IMR-90 (cell line): ENCODE data around the gene AKIRIN2. TPM values are rescaled to one million over a fixed set of nuclear protein-coding genes. Genes with fewer than 3 reads are reported as not detected.

ENCODE experiments used
- ATAC-seq: fragments of 200-7000 bp; cut with Tn5 transposase; 2 replicates; pipeline ENCODE4 v1.9.1; 2020; ENCODE audit warnings: low read depth, mild to moderate bottlenecking, moderate library complexity
- BruUV-seq: library from RNA; stranded (reverse); fragments of 400-500 nt; replicated peaks from 2 replicates; lab custom pipeline; 2021; lab: Mats Ljungman, UMichigan
- CTCF ChIA-PET: fragments of 300-600 bp; formaldehyde crosslinking; extraction: SDS; loops from one replicate; lab custom pipeline; 2021; ENCODE audit warnings: antibody characterized with exemption; lab: Yijun Ruan, JAX
- POLR2A ChIA-PET: fragments of 300-600 bp; sonication (Branson Sonifier 250); formaldehyde crosslinking; loops from one replicate; lab custom pipeline; 2022; ENCODE audit warnings: antibody characterized with exemption; ENCODE audit not compliant: unreplicated experiment; lab: Charles Lee
- DNase-seq: peaks from one replicate; pipeline ENCODE4 v3.0.0; 2013
- H2AFZ ChIP-seq: replicated peaks from 2 replicates; pipeline ENCODE3; 2013; ENCODE audit warnings: low read length, mild to moderate bottlenecking; ENCODE audit not compliant: poor library complexity
- H2AK5ac ChIP-seq: 2 replicates; pipeline ENCODE4 v1.6.1; 2013; ENCODE audit warnings: low read depth, low read length, inconsistent platforms
- H2AK9ac ChIP-seq: replicated peaks from 2 replicates; pipeline ENCODE3; 2013; ENCODE audit warnings: mild to moderate bottlenecking, low read depth, low read length, moderate library complexity; ENCODE audit not compliant: poor library complexity
- H2BK120ac ChIP-seq: 2 replicates; pipeline ENCODE4 v1.6.1; 2013; ENCODE audit warnings: low read depth, low read length, inconsistent platforms
- H2BK15ac ChIP-seq: 3 replicates; pipeline ENCODE4 v1.6.1; 2013; ENCODE audit warnings: low read depth, low read length, inconsistent platforms
- H2BK20ac ChIP-seq: 2 replicates; pipeline ENCODE4 v1.6.1; 2013; ENCODE audit warnings: low read depth, mild to moderate bottlenecking, inconsistent platforms, low read length, moderate library complexity
- H2BK5ac ChIP-seq: 2 replicates; pipeline ENCODE4 v1.6.1; 2013; ENCODE audit warnings: mild to moderate bottlenecking, low read depth, low read length, inconsistent platforms; ENCODE audit not compliant: poor library complexity, severe bottlenecking
- H3K14ac ChIP-seq: replicated peaks from 2 replicates; pipeline ENCODE4 v1.6.1; 2013; ENCODE audit warnings: low read depth, low read length, inconsistent platforms
- H3K18ac ChIP-seq: 2 replicates; pipeline ENCODE4 v1.6.1; 2013; ENCODE audit warnings: low read depth, low read length, control low read depth
- H3K23ac ChIP-seq: 2 replicates; pipeline ENCODE4 v1.6.1; 2013; ENCODE audit warnings: low read depth, low read length, inconsistent platforms
- H3K27ac ChIP-seq: 2 replicates; pipeline ENCODE4 v1.5.1; 2013; ENCODE audit warnings: mild to moderate bottlenecking, control low read depth, low read length; ENCODE audit not compliant: insufficient read depth
- H3K27me3 ChIP-seq: 2 replicates; pipeline ENCODE4 v1.6.1; 2013; ENCODE audit warnings: low read length; ENCODE audit not compliant: control insufficient read depth, insufficient read depth
- H3K36me3 ChIP-seq: 2 replicates; pipeline ENCODE4 v1.6.1; 2013; ENCODE audit warnings: low read length, mixed read lengths; ENCODE audit not compliant: control insufficient read depth, insufficient read depth
- H3K4ac ChIP-seq: 2 replicates; pipeline ENCODE4 v1.6.1; 2013; ENCODE audit warnings: low read depth, low read length, inconsistent platforms
- H3K4me1 ChIP-seq: 2 replicates; pipeline ENCODE4 v1.6.1; 2013; ENCODE audit warnings: low read length, mixed read lengths; ENCODE audit not compliant: control insufficient read depth, insufficient read depth
- H3K4me2 ChIP-seq: 2 replicates; pipeline ENCODE4 v1.6.1; 2013; ENCODE audit warnings: low read depth, mild to moderate bottlenecking, control low read depth, low read length, moderate library complexity
- H3K4me3 ChIP-seq: 2 replicates; pipeline ENCODE4 v1.5.1; 2013; ENCODE audit warnings: low read depth, mild to moderate bottlenecking, control low read depth, low read length, moderate library complexity; ENCODE audit not compliant: insufficient read depth
- H3K56ac ChIP-seq: 2 replicates; pipeline ENCODE4 v1.6.1; 2013; ENCODE audit warnings: low read length, inconsistent platforms; ENCODE audit not compliant: insufficient read depth; ENCODE audit errors: extremely low read depth
- H3K79me1 ChIP-seq, 2 experiments: 2 replicates each; pipeline ENCODE4 v1.6.1; 2013; ENCODE audit warnings: low read length in 2 of 2, inconsistent platforms in 1 of 2, low read depth in 1 of 2
- H3K9ac ChIP-seq: 2 replicates; pipeline ENCODE4 v1.6.1; 2013; ENCODE audit warnings: low read depth, low read length, control low read depth
- H3K9me1 ChIP-seq: 2 replicates; pipeline ENCODE4 v1.6.1; 2013; ENCODE audit warnings: low read length, inconsistent platforms; ENCODE audit not compliant: insufficient read depth
- H3K9me3 ChIP-seq: 2 replicates; pipeline ENCODE4 v1.6.1; 2013; ENCODE audit warnings: low read length; ENCODE audit not compliant: control insufficient read depth, insufficient read depth
- H4K20me1 ChIP-seq: 2 replicates; pipeline ENCODE4 v1.6.1; 2013; ENCODE audit warnings: low read length, inconsistent platforms; ENCODE audit not compliant: insufficient read depth
- H4K5ac ChIP-seq: 2 replicates; pipeline ENCODE4 v1.6.1; 2013; ENCODE audit warnings: mild to moderate bottlenecking, low read depth, low read length, control low read depth
- H4K8ac ChIP-seq, 2 experiments: 2 replicates each; pipeline ENCODE4 v1.6.1; 2013; ENCODE audit warnings: low read depth in 2 of 2, low read length in 2 of 2, control low read depth in 1 of 2, inconsistent platforms in 1 of 2
- H4K91ac ChIP-seq: 2 replicates; pipeline ENCODE4 v1.6.1; 2013; ENCODE audit warnings: low read depth, low read length, inconsistent platforms; ENCODE audit not compliant: insufficient read depth
- BHLHE40 ChIP-seq: fragments of 150-350 bp; IDR thresholded peaks from 2 replicates; pipeline ENCODE4 v1.6.1; 2016; ENCODE audit warnings: mild to moderate bottlenecking, low read depth, low read length
- CEBPB ChIP-seq: IDR thresholded peaks from 2 replicates; pipeline ENCODE4 v1.6.1; 2012; ENCODE audit warnings: low read depth, low read length, improper control_type of control experiment
- ELK1 ChIP-seq: fragments of 150-350 bp; IDR thresholded peaks from 2 replicates; pipeline ENCODE4 v1.6.1; 2016; ENCODE audit warnings: low read depth, mild to moderate bottlenecking, low read length, moderate library complexity, borderline replicate concordance
- MAFK ChIP-seq: IDR thresholded peaks from 2 replicates; pipeline ENCODE4 v1.6.1; 2012; ENCODE audit warnings: low read depth, low read length, improper control_type of control experiment
- MXI1 ChIP-seq: IDR thresholded peaks from 2 replicates; pipeline ENCODE4 v1.6.1; 2012; ENCODE audit warnings: low read depth, mild to moderate bottlenecking, low read length, moderate library complexity, borderline replicate concordance
- NFE2L2 ChIP-seq: fragments of 150-350 bp; IDR thresholded peaks from 2 replicates; pipeline ENCODE4 v1.6.1; 2016; ENCODE audit warnings: low read depth, mild to moderate bottlenecking, low read length
- POLR2A ChIP-seq: IDR thresholded peaks from 2 replicates; pipeline ENCODE4 v1.6.1; 2012; ENCODE audit warnings: mild to moderate bottlenecking, low read depth, low read length
- RCOR1 ChIP-seq: IDR thresholded peaks from 2 replicates; pipeline ENCODE4 v1.6.1; 2012; ENCODE audit warnings: mild to moderate bottlenecking, low read length, improper control_type of control experiment; ENCODE audit not compliant: insufficient replicate concordance
- RFX5 ChIP-seq: IDR thresholded peaks from 2 replicates; pipeline ENCODE4 v1.8.0; 2012; ENCODE audit warnings: low read depth, mild to moderate bottlenecking, low read length, moderate library complexity
- SMC3 ChIP-seq: fragments of 150-350 bp; IDR thresholded peaks from 2 replicates; pipeline ENCODE4 v1.6.1; 2016; ENCODE audit warnings: low read depth, mild to moderate bottlenecking, antibody characterized with exemption, low read length, moderate library complexity
- USF2 ChIP-seq: fragments of 150-350 bp; IDR thresholded peaks from 2 replicates; pipeline ENCODE4 v1.6.1; 2017; ENCODE audit warnings: mild to moderate bottlenecking, antibody characterized with exemption, low read length, low read depth
- dilution Hi-C: fragments of 300-500 bp; cut with HindIII; formaldehyde crosslinking; loops from one replicate; pipeline ENCODE4 v1.14.3; 2018; ENCODE audit warnings: low sequenced_read_pairs; ENCODE audit not compliant: unreplicated experiment
- in situ Hi-C: fragments of 300-500 bp; cut with MboI; formaldehyde crosslinking; loops from 3 replicates; pipeline ENCODE4 v1.14.3; 2019; ENCODE audit warnings: low sequenced_read_pairs, inconsistent platforms, mixed read lengths
- intact Hi-C: fragments of 100-400 bp; cut with micrococcal nuclease; formaldehyde crosslinking; loops from 2 replicates; pipeline ENCODE4 v1.10.0; 2022
- polyA plus RNA-seq, 3 experiments: library from polyadenylated mRNA; depleted of rRNA; stranded (reverse); fragments of >200 nt; gene quantifications; 2 replicates each; pipeline ENCODE4 v1.2.3, GENCODE V29; 2012; ENCODE audit warnings: low replicate concordance in 1 of 3
- total RNA-seq: library from RNA; depleted of rRNA; stranded (reverse); fragments of >200 nt; gene quantifications from 2 replicates; pipeline ENCODE4 v1.2.3, GENCODE V29; 2012

Gene AKIRIN2
- total and polyA plus RNA-seq, 2 of the 4 experiments (the other 2 are of a cell fraction): 7.9 to 26.6 TPM

GRCh38 chr6:87664921-87665485 is 37.0 kb downstream of the AKIRIN2 start:
- Histone ChIP-seq H3K27ac (peak overlapping the region; percentile 81; the same call in 1 of the 2 replicates), H3K56ac (no peak overlapping the region), H3K14ac (0 out of 2 replicates have a peak overlapping the region, but pooled peaks have one; percentile 50), H3K27me3 (no peaks in the 10 kb centered on the region), H3K9me3 (no peaks in the 10 kb centered on the region), H2AFZ (no peak overlapping the region), H3K79me1 (peaks cover 2 to 22% of the 10 kb centered on the region in 2 experiments; a peak in 3 of 4 replicates), H3K4me2 (no peak overlapping the region; the same call in 1 of the 2 replicates), H4K20me1 (no peaks in the 10 kb centered on the region), H3K4me3 (no peak overlapping the region), H3K18ac (peak overlapping the region; percentile 98; the same call in 1 of the 2 replicates), H3K4ac (peak overlapping the region; percentile 65; the same call in 1 of the 2 replicates), H4K8ac (0 out of 4 replicates have a peak overlapping the region, but pooled peaks of 1 of the 2 experiments have one; percentile 11), H3K23ac (peak overlapping the region; percentile 76; the same call in 1 of the 2 replicates), H3K36me3 (peaks cover 6% of the 10 kb centered on the region), H2BK15ac (0 out of 3 replicates have a peak overlapping the region, but pooled peaks have one; percentile 85), H3K9me1 (peaks cover 10% of the 10 kb centered on the region; the same call in 1 of the 2 replicates), H2AK9ac (no peak overlapping the region), H3K4me1 (peaks cover 20% of the 10 kb centered on the region), H3K9ac (no peak overlapping the region), H4K5ac (peak overlapping the region; percentile 39), H4K91ac (no peak overlapping the region), H2AK5ac (no peak overlapping the region; the same call in 1 of the 2 replicates), H2BK120ac (peak overlapping the region; percentile 88; the same call in 1 of the 2 replicates), H2BK20ac (no peak overlapping the region), H2BK5ac (peak overlapping the region; percentile 62)
- no peak for DNase-seq
- dilution Hi-C loops: no loop called here
- intact Hi-C loops: no loop called here
- no peak for ATAC-seq
- in situ Hi-C loops: no loop called here
- TF ChIP-seq POLR2A (no peak), USF2 (no peak), MAFK (no peak), MXI1 (no peak), SMC3 (no peak), ELK1 (no peak), RCOR1 (no peak), BHLHE40 (no peak), RFX5 (no peak), NFE2L2 (no peak), CEBPB (no peak)
- no TSS peak for BruUV-seq
- ChIA-PET CTCF (interaction anchor here (1.2 kb wide), 1 partner anchor 141 kb away, joined by 3 read pairs; no protein-coding TSS in a partner anchor), POLR2A (no interaction called here)
